HG03565 (cell line): ENCODE results near the gene MOB3B.

Source experiments
- ATAC-seq: cut with Tn5 transposase; IDR thresholded peaks from one replicate; pipeline ENCODE4 v1.9.1; 2021; ENCODE audit warnings: mild to moderate bottlenecking, moderate library complexity; ENCODE audit not compliant: unreplicated experiment

MOB3B gene

DNA sequence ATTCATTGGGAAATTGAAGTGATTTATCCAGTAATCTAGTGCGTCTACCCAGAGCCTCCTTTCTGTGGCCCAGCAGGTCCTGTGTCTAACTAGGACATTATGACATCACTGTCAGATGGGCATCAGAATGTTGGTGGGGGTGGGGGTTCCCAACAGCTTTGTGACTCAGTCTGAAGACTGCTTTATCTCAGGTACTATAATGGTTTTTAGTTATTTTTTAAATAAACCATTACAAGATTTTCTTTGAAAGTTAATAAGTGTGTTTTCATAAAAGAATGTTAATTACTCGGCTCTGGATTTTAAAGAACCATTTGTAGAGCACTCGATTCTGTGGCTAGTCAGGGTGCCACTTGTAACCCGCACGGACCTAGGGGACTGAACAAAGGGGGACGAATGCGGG lies 232.6 kb downstream of the MOB3B start, which contains the start of gene EQTN:
Gene EQTN, minus strand, starts transcription at position 101 of the 400 bp plus-strand sequence. Its CDS starts 95 bp downstream, at position 6.
- ATAC-seq, result no peak

DNA sequence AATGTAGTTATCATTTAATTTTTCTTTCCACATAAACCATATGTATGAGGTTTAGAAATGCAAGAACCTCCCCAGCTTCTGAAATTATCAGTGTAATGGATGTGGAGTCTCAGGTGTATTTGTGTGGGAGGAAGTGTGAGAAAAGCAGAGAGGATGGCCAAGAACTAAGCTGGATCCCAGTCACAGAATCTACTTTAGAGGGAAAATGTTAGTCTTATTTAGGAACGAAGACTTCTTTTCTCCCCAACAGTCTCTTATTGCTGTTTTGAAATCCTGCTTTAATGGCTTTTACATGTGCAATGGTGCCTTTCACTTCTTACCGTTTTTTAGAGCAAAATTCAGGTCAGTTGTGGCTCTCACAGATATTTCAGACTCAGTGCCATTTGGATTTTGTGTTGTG lies 235.6 kb downstream of the MOB3B start:
- no peak for ATAC-seq

DNA sequence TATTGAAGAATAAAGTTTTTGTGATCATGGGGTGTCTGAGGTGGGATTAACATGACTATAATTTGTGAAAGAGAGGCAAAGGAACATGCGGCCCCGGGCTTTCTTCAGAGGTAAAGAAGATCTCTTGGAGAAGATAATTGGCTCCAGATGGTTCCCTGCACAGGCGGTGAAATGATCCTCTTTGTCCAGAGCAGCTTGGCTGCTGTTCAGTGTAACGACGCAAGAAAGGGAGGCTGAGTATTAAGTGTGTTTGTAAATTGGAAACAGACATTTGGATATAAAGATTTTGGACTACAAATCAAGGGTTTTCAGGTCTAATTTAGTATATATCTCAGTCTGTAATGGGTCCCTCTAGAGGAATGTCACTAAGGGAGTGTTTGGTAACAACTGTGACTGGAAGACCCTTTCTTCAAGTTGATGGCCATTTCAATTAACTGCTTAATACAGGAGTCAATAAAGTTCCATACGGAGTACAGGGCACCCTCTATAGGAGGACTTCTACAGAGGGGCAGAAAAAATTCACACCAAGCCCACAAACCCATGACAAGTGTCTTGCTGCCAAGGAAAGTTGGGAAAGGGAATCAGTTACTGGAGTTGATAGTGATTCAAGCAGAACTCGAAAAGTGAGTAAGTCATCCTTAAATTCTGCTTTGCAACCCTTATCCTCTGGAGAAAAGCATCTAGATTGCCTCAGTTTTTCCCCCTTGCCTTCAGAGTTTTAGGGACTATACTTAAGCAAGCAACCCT lies 236.8 kb downstream of the MOB3B start:
- ATAC-seq, result no peak

DNA sequence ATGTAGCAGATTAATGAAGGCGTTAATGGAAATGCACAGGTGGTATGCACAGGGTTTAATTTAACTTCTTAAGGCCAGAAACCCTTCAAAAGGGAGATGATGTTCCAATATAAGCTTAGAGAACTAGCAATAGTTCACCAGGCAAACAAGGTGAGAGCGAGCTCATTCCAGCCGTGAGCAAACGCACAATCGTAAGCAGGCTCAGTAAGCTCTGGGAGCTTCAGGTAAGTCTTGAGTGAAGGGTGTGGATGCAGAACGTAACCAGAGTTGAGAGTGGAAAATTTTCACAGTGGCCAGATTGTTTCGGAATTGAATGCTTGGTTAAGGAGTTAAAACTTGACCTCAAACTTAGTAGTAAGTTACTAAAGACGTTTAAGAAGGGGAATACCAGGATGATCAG lies 238.3 kb downstream of the MOB3B start:
- ATAC-seq, result no peak

DNA sequence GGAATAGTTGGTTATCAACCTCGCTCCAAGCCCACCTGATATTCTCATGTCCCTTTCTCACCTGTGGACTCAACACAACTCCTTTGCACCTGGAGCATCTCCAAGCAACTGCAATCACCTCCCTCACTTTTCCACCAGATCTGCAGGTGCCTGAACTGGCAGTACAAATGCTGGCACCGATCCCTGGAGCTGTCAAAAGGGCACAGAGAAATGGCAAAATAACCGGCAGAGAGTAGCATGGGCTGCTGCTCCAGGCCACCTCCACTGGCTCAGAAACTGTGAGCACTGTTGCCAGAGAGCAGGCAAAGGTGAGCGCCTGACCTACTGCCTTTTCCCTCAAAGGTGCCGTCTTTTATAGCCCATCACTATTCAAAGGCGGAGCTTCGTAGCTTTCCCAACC lies 247.3 kb downstream of the MOB3B start:
- no peak for ATAC-seq

DNA sequence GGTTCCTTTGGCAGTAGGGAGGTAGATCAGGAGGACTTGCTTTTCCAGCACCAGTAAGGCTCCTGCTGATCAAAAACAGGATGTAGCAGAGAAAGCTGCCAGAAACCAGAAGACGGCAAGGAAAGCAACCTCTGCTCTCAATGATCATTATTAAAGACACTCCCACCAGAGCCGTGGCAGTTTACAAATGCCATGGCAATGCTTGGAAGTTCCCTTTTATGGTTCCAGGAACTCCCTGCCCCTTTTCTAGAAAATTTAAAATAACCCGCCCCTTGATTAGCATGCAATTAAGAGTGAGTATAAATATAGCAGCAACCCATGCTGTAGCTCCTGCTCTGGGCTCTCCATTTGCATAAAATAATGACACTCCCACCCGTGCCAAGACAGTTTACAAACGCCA lies 248.8 kb downstream of the MOB3B start:
- ATAC-seq, result no peak

DNA sequence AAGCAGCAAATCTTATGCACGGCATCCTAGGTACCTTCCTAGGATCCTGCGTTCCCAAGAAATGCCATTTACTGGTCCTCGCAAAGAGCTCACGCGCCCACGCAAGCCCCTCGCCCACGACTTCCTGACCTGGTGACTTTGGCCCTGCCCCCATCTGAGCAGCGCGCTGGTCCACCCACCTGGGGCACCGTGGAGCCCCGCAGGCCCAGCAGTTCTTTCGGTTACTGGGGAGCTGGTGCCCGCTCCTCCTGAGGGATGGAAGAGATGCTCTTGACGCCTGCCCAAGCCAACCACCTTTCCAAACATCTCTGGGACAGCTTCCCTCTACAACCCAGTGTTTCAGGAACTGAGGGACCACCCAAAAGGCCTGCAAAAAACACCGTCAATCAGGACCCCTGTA lies 249.4 kb downstream of the MOB3B start:
- no peak for ATAC-seq

DNA sequence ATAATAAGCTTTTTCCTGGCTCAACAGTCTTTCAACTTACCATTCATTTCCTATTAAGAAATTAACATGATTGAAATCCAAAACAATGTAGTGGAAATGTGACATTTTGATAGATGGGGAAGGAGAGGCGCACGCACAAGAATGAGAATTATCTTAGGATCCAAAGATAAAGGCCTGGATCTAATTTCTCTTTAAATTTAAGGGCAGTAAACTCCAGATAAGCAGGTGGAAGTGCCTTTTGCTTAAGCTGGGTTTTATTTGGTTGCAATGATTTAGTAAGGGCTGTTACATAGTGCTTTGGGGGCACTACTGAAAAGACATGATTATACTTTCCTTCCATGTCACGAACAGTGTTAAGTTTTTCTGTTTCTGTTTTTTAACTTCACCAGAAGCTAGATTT lies 250.0 kb downstream of the MOB3B start:
- ATAC-seq, result no peak

DNA sequence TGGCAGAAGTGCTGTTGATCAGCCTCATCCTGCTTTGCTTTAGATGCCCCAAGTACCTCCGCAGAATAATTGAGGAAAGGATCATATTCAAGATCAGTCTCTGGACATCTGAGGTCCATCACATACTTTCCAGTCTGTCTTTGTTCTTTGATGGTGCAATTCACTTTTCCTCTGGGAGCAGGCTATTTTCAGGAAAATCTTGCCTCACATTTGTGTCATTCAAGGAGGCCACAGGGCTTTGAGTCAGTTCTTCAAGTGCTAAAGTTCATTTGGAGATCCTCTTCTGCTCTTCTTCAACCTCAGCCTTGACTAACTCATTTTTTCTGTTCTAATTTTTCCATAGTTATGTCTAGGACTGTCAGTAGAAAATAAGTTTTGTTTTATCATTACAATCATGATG lies 251.2 kb downstream of the MOB3B start:
- ATAC-seq, result no peak

DNA sequence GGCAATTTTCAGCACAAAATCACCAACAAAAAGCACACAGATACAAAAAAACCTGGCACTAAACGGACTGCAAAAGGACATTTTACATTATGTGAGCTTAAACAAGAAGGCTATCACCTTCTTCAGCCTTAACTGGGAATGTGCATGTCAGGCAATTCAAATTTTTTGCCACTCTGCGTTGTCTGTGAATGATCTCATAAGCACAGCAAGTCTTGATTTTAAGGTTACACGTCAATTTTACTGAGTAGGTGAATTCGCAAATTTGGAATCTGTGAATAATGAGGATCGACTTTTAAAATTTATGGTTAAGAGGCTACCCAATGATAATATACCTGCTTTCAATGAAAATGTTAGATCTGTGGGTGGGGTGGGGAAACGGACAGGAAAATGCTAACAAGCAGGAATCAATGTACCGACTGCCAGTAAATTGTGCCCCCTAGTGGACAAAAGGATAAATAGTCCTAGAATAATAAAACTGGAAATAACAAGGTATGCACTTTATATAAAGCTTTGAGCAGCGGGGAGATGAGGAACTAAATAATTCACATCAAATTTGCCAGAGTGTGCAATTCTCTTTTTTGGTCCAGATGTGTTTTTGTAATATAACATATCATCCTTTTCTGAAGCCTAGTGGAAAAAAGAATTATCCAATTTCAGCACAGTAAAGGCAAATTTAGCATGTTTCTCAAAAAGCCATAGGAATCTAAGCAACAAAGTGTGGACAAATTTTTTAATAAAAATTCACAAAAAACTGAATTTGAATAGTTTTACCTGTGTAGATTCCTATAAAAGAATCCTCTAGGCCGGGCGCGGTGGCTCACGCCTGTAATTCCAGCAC lies 253.2 kb downstream of the MOB3B start:
- ATAC-seq, result peak; percentile 48
